Measurements from ENCODE around the gene C8B. TPM values are rescaled to one million over a fixed set of nuclear protein-coding genes. Genes with fewer than 3 reads are reported as not detected.

The C8B gene
- total RNA-seq, 2 donors from 2014 or later, result not detected

DNA sequence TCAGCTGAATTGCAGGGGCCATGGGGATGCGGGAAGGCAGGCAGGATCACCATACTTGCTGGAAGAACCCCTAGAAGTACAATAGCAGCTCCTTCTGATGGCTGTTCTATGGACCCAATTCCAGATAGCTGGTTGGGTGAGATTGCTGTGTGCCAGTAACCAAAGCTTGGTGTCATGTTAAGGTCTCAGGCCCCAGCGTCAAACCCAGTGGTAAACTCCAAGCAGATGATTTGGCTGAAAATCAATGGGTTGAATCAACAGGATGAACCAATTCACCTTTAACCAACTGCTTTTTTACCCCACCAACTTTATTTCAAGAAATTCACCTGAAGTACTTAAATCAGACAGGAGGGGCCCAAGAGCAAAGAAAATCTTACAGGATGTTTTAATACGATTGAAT is 37.8 kb downstream of the C8B start:
- no peak for ATAC-seq (ENCODE audit: insufficient number of reproducible peaks, low FRiP score, low read depth)
- H3K27me3 ChIP-seq (replicated peaks; ENCODE audit: insufficient read depth), result no peaks in the 10 kb centered on the region
- H3K4me3 ChIP-seq, result no peak overlapping the region
- H3K4me1 ChIP-seq (ENCODE audit: control insufficient read depth in 1 of 2, low read depth in 2 of 2), result no peaks in the 10 kb centered on the region
- no peak for TF ChIP-seq CTCF (IDR thresholded peaks at IDR 0.05)
- no peaks in the 10 kb centered on the region for H3K36me3 ChIP-seq
- DNase-seq (ENCODE audit: low spot score), result no peak
- H3K27ac ChIP-seq, result no peak overlapping the region
- H3K9me3 ChIP-seq, result no peaks in the 10 kb centered on the region

GRCh38 chr1:56927171-56927570 is 38.6 kb downstream of the C8B start:
- H3K9me3 ChIP-seq, result no peaks in the 10 kb centered on the region
- TF ChIP-seq CTCF (IDR thresholded peaks at IDR 0.05), result no peak
- no peak overlapping the region for H3K27ac ChIP-seq
- no peaks in the 10 kb centered on the region for H3K27me3 ChIP-seq (replicated peaks; ENCODE audit: insufficient read depth)
- no peaks in the 10 kb centered on the region for H3K4me1 ChIP-seq (ENCODE audit: control insufficient read depth in 1 of 2, low read depth in 2 of 2)
- DNase-seq (ENCODE audit: low spot score), result no peak
- H3K4me3 ChIP-seq, result no peak overlapping the region
- no peaks in the 10 kb centered on the region for H3K36me3 ChIP-seq
- ATAC-seq (ENCODE audit: insufficient number of reproducible peaks, low FRiP score, low read depth), result no peak

GRCh38 chr1:56925193-56925592 is 40.6 kb downstream of the C8B start:
- Histone ChIP-seq H3K4me1 (ENCODE audit: control insufficient read depth in 1 of 2, low read depth in 2 of 2) (no peaks in the 10 kb centered on the region), H3K9me3 (no peaks in the 10 kb centered on the region), H3K36me3 (no peaks in the 10 kb centered on the region), H3K27ac (no peak overlapping the region), H3K27me3 (replicated peaks; ENCODE audit: insufficient read depth) (no peaks in the 10 kb centered on the region), H3K4me3 (no peak overlapping the region)
- TF ChIP-seq CTCF (IDR thresholded peaks at IDR 0.05), result no peak
- ATAC-seq (ENCODE audit: insufficient number of reproducible peaks, low FRiP score, low read depth) (no peak), DNase-seq (ENCODE audit: low spot score) (no peak)

GRCh38 chr1:56924116-56924515 is 41.7 kb downstream of the C8B start:
- no peaks in the 10 kb centered on the region for H3K27me3 ChIP-seq (replicated peaks; ENCODE audit: insufficient read depth)
- H3K4me3 ChIP-seq, result no peak overlapping the region
- DNase-seq (ENCODE audit: low spot score) (no peak), ATAC-seq (ENCODE audit: insufficient number of reproducible peaks, low FRiP score, low read depth) (no peak)
- no peaks in the 10 kb centered on the region for H3K36me3 ChIP-seq
- no peak for TF ChIP-seq CTCF (IDR thresholded peaks at IDR 0.05)
- H3K4me1 ChIP-seq (ENCODE audit: control insufficient read depth in 1 of 2, low read depth in 2 of 2), result no peaks in the 10 kb centered on the region
- H3K9me3 ChIP-seq, result no peaks in the 10 kb centered on the region
- H3K27ac ChIP-seq, result no peak overlapping the region

- no peak for TF ChIP-seq CTCF (IDR thresholded peaks at IDR 0.05)
- DNase-seq (ENCODE audit: low spot score), result no peak
- Histone ChIP-seq H3K27me3 (replicated peaks; ENCODE audit: insufficient read depth) (no peaks in the 10 kb centered on the region), H3K4me1 (ENCODE audit: control insufficient read depth in 1 of 2, low read depth in 2 of 2) (no peaks in the 10 kb centered on the region), H3K36me3 (no peaks in the 10 kb centered on the region), H3K4me3 (no peak overlapping the region), H3K9me3 (no peaks in the 10 kb centered on the region), H3K27ac (no peak overlapping the region)
- no peak for ATAC-seq (ENCODE audit: insufficient number of reproducible peaks, low FRiP score, low read depth)
These were observed 42.6 kb downstream of the C8B start for GRCh38 chr1:56923201-56923600.
